ENCODE measurements around the gene NF1.

DNA sequence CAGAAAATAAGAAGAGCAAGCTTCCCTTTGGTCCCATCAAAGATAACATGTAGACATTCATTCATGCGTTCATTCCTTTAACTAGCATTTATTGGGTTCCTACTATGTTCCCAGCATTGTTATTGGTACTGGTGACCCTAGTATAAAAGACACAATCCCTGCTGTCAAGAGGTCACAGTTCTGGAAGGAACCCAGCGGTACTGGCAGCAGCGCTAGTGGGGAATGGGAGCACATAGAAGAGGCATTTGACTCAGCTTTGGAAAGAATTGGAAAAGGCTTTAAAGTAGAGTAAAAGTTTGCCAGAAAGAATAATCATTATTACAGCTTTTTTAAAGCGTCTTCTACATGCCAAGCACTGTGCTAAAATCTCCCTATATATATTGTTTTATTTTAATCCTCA is 41.7 kb upstream of the NF1 start:
- TF ChIP-seq, protein P1, sequence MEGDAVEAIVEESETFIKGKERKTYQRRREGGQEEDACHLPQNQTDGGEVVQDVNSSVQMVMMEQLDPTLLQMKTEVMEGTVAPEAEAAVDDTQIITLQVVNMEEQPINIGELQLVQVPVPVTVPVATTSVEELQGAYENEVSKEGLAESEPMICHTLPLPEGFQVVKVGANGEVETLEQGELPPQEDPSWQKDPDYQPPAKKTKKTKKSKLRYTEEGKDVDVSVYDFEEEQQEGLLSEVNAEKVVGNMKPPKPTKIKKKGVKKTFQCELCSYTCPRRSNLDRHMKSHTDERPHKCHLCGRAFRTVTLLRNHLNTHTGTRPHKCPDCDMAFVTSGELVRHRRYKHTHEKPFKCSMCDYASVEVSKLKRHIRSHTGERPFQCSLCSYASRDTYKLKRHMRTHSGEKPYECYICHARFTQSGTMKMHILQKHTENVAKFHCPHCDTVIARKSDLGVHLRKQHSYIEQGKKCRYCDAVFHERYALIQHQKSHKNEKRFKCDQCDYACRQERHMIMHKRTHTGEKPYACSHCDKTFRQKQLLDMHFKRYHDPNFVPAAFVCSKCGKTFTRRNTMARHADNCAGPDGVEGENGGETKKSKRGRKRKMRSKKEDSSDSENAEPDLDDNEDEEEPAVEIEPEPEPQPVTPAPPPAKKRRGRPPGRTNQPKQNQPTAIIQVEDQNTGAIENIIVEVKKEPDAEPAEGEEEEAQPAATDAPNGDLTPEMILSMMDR (IDR thresholded peaks at IDR 0.05): no peak
- TF ChIP-seq POLR2A (IDR thresholded peaks at IDR 0.05): no peak
